Natural killer cell (primary cell): ENCODE data around the gene HSFY2. TPM values are rescaled to one million over a fixed set of nuclear protein-coding genes. Genes with fewer than 3 reads are reported as not detected.
"Not testable (repeated sequence)": the region's sequence is repeated elsewhere in the genome, so short reads cannot be mapped to it uniquely, and the experiment has no call there.

Experiments used
- ATAC-seq, 3 donors: fragments of 150-1000 bp in 2 of 3; fragments of 200-7000 bp in 1 of 3; cut with Tn5 transposase; 1 replicate in 1 of 3; 2 replicates in 2 of 3; pipeline ENCODE4 v1.10.0; 2021; ENCODE audit warnings: mild to moderate bottlenecking in 2 of 3, moderate library complexity in 2 of 3
- DNase-seq, 2 donors: peaks; one replicate each; pipeline versions ENCODE4 v3.0.0 to v3.0.0-alpha.2; 2013 to 2021; ENCODE audit warnings: mixed read lengths in 1 of 2
- H3K27ac ChIP-seq: one replicate; pipeline ENCODE4 v1.5.1; 2013; ENCODE audit warnings: mild to moderate bottlenecking, low read length
- H3K27me3 ChIP-seq: one replicate; pipeline ENCODE4 v1.6.1; 2013; ENCODE audit warnings: low read length; ENCODE audit not compliant: control insufficient read depth, insufficient read depth
- H3K36me3 ChIP-seq: one replicate; pipeline ENCODE4 v1.6.1; 2013; ENCODE audit warnings: low read length; ENCODE audit not compliant: control insufficient read depth, insufficient read depth
- H3K4me1 ChIP-seq: one replicate; pipeline ENCODE4 v1.6.1; 2013; ENCODE audit warnings: low read length; ENCODE audit not compliant: control insufficient read depth, insufficient read depth
- H3K4me3 ChIP-seq: one replicate; pipeline ENCODE4 v1.5.1; 2013; ENCODE audit warnings: low read length
- H3K9me3 ChIP-seq: one replicate; pipeline ENCODE4 v1.6.1; 2013; ENCODE audit warnings: low read length; ENCODE audit not compliant: control insufficient read depth, insufficient read depth
- H3K27ac Mint-ChIP-seq, 2 donors: one replicate each; pipeline ENCODE4 v1.8.0; 2022; ENCODE audit warnings: mild to moderate bottlenecking in 2 of 2, mixed read lengths in 2 of 2, moderate library complexity in 1 of 2
- H3K27me3 Mint-ChIP-seq, 2 donors: one replicate each; pipeline ENCODE4 v1.8.0; 2022; ENCODE audit warnings: low read depth in 2 of 2, mixed read lengths in 2 of 2
- H3K36me3 Mint-ChIP-seq: one replicate; pipeline ENCODE4 v1.8.0; 2022; ENCODE audit warnings: mixed read lengths
- H3K4me1 Mint-ChIP-seq, 2 donors: one replicate each; pipeline ENCODE4 v1.8.0; 2022; ENCODE audit warnings: mixed read lengths in 2 of 2
- H3K4me3 Mint-ChIP-seq: one replicate; pipeline ENCODE4 v1.8.0; 2022; ENCODE audit warnings: mild to moderate bottlenecking, moderate library complexity, mixed read lengths
- H3K9me3 Mint-ChIP-seq, 2 donors: one replicate each; pipeline ENCODE4 v1.8.0; 2022; ENCODE audit warnings: mixed read lengths in 2 of 2
- WGBS: methylation state at CpG from one replicate; pipeline ENCODE4 v1.1.7; 2013; ENCODE audit warnings: missing lambda C conversion rate; ENCODE audit not compliant: insufficient coverage; 5-methylcytosine and 5-hydroxymethylcytosine counted together
- intact Hi-C: fragments of 100-400 bp; cut with micrococcal nuclease; formaldehyde crosslinking; loops from one replicate; pipeline ENCODE4 v1.14.2; 2022
- total RNA-seq, 4 donors: library from RNA; stranded (reverse); fragments of 120-200 nt in 1 of 4; gene quantifications; one replicate each; pipeline versions ENCODE4 v1.2.3 to v1.2.4, GENCODE V29; 2013 to 2022

The HSFY2 gene, protein sequence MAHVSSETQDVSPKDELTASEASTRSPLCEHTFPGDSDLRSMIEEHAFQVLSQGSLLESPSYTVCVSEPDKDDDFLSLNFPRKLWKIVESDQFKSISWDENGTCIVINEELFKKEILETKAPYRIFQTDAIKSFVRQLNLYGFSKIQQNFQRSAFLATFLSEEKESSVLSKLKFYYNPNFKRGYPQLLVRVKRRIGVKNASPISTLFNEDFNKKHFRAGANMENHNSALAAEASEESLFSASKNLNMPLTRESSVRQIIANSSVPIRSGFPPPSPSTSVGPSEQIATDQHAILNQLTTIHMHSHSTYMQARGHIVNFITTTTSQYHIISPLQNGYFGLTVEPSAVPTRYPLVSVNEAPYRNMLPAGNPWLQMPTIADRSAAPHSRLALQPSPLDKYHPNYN
- total RNA-seq, result not detected
- total RNA-seq (2013), result not detected

DNA sequence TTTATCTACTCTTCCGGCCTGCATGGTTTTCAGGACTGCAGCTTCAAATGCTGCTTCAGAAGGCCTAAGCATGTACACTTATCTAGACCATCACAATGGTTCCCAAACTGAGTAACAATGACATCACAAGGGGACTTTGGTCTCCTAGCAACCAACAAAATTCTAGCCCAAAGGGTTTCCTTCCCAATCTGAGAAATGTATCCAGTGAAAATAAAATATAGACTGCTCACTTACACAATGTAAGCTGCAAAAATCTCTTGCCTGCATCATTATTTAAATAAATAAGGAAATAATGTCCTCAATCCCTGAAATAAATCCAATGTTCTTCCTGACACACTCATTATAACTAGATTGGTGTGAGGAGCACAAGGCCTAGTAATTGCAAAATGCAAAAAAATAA, at the start of gene HSFY2:
Gene HSFY2 (minus strand): TSS at position 101 of the 400 bp plus-strand sequence. CDS start 117 bp downstream, outside the sequence.
- H3K4me1 ChIP-seq, H3K4me3 Mint-ChIP-seq, H3K27me3 ChIP-seq, H3K4me1 Mint-ChIP-seq, H3K9me3 ChIP-seq, H3K36me3 ChIP-seq, ATAC-seq, H3K36me3 Mint-ChIP-seq, H3K4me3 ChIP-seq, H3K9me3 Mint-ChIP-seq, H3K27ac Mint-ChIP-seq, DNase-seq, intact Hi-C loops, H3K27me3 Mint-ChIP-seq, H3K27ac ChIP-seq: not testable (repeated sequence)
- WGBS, result no CpG with 5 or more reads among the region's 1 CpG

DNA sequence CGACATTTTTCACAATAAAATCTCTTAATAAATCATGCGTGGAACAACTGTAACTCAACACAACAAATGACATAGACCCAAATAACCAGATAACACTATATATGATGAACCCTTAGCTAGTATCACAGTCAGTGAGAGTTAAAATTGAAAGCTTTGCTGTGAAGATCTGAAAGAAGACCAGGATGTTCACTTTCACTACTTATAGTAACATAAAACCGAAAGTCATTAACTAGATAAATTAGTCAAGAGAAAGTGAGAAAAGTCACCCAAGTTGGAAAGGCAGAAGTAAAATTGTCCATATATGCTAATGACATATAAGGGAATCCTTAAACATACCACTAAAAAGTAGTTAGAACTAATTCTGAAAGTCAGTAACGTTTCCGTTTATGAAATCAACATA, 42.2 kb upstream of the HSFY2 start:
- H3K27ac ChIP-seq, H3K4me1 Mint-ChIP-seq, H3K27me3 Mint-ChIP-seq, H3K27ac Mint-ChIP-seq, H3K36me3 ChIP-seq, H3K27me3 ChIP-seq, H3K4me3 ChIP-seq, H3K4me3 Mint-ChIP-seq, H3K4me1 ChIP-seq, H3K9me3 Mint-ChIP-seq, H3K9me3 ChIP-seq, ATAC-seq, H3K36me3 Mint-ChIP-seq, DNase-seq, intact Hi-C loops: not testable (repeated sequence)
- no CpG with 5 or more reads among the region's 5 CpGs for WGBS

DNA sequence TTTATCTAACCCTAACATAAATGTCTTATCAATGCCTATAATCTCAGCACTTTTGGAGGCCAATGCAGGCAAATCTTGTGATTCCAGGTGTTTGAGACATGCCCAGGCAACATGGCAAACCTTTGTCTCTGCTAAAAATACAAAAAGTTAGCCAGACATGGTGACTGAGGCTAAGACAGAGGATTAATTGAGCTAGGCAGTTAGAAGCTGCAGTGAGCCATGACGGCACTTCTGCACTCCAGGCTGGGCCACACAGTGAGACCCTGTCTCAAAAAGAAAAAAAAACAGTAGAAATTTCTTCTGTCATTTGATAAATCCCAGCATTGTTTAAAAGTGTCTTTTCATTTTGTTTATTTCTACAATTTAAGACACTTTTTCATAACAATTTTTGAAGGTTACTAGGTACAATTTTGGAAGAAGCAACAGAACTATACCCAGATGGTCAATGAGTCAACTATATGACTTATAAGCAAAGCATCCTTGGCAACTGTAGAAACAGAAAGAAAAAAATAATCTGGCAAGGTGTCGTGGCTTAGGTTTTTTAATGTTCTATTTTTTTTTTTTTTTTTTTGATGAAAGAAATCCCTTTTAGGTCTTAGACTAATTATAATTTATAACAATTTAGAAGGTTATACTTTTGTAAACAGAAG, 15.3 kb upstream of the HSFY2 start:
- H3K36me3 Mint-ChIP-seq, DNase-seq, H3K27ac Mint-ChIP-seq, ATAC-seq, H3K27ac ChIP-seq, H3K4me1 Mint-ChIP-seq, H3K4me3 ChIP-seq, intact Hi-C loops, H3K4me1 ChIP-seq, H3K27me3 Mint-ChIP-seq, H3K36me3 ChIP-seq, H3K9me3 ChIP-seq, H3K4me3 Mint-ChIP-seq, H3K27me3 ChIP-seq, H3K9me3 Mint-ChIP-seq: not testable (repeated sequence)
- no CpG with 5 or more reads among the region's 2 CpGs for WGBS

DNA sequence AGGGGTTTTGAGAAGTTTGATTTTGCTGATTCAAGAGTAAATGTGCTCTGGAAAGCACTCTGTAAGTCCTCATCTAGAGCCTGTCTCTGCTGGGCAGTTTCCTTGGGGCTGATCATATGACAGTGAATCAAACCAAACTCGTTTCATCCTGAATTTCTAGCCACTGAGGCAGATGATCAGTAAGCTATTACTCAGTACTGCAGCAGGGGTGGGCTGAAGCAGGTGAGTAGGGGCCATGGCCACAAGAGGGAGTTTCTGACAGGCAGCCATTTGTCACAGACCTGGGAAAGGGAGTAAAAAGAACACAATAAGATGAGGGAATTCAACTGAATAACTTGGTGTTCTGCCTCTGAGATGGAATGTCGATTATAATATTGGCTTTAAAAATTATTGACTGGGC, 19.5 kb downstream of the HSFY2 start:
- no CpG with 5 or more reads among the region's 2 CpGs for WGBS
- H3K36me3 ChIP-seq, intact Hi-C loops, DNase-seq, ATAC-seq, H3K36me3 Mint-ChIP-seq, H3K27me3 Mint-ChIP-seq, H3K27me3 ChIP-seq, H3K9me3 ChIP-seq, H3K4me3 Mint-ChIP-seq, H3K4me1 ChIP-seq, H3K4me3 ChIP-seq, H3K9me3 Mint-ChIP-seq, H3K4me1 Mint-ChIP-seq, H3K27ac ChIP-seq, H3K27ac Mint-ChIP-seq: not testable (repeated sequence)

DNA sequence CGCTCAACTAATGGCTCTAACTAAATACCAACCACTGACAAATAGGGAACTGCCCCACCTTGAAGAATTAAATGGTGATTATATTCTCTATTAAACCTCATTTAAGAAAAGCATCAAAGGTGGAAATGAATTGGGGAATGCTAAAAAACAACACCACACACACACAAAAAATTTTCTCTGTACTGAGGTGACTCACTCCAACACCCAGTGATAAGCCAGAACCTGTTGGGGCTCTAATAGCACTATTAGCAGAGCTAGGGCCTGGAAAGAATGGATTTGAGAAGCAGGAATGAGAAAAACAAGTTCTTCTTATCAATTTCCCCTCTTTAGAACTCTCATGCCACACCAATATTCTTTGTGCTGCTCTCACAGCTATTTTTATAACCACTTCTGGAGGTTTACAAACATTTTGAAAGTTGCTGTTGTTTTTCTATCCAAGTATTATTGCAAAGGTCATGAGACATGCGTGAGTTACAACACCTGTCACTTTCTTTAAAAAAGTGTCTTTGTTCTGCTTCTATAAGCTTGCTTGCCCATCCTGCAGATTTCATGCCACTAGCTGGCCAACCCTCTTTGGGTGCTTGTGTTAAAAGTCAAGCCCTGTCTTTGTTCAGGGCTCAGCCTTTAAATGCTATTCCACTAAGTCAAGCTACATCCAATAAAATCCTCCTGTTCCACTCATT, 20.3 kb downstream of the HSFY2 start:
- H3K4me1 ChIP-seq, H3K4me3 Mint-ChIP-seq, H3K36me3 Mint-ChIP-seq, H3K27me3 ChIP-seq, H3K9me3 Mint-ChIP-seq, intact Hi-C loops, H3K4me3 ChIP-seq, H3K27ac Mint-ChIP-seq, H3K9me3 ChIP-seq, H3K27me3 Mint-ChIP-seq, H3K27ac ChIP-seq, ATAC-seq, H3K36me3 ChIP-seq, H3K4me1 Mint-ChIP-seq, DNase-seq: not testable (repeated sequence)
- no CpG with 5 or more reads among the region's 2 CpGs for WGBS

DNA sequence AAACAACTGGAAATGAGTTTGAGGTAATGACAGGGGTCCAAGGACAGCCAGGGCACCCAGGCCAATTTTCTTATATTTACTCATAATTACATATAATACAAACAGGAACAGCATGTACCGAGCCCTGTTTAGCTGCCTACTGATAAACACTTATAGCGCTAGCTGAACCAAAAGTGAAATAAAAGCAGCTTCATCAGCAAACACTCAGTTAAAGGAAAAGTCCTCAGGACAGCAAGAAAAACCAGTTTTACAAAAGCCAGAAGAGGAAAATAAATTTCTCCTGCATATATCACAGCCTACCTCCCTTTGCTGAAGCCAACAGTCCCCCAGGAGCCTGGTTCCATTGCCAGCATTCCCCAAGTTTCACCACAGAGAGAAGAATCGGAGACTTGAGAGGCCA, 49.8 kb downstream of the HSFY2 start:
- H3K27me3 ChIP-seq, H3K36me3 Mint-ChIP-seq, DNase-seq, intact Hi-C loops, H3K27ac Mint-ChIP-seq, H3K4me3 ChIP-seq, H3K27me3 Mint-ChIP-seq, H3K4me1 Mint-ChIP-seq, H3K36me3 ChIP-seq, H3K9me3 ChIP-seq, H3K9me3 Mint-ChIP-seq, H3K4me3 Mint-ChIP-seq, H3K27ac ChIP-seq, ATAC-seq, H3K4me1 ChIP-seq: not testable (repeated sequence)
- WGBS, result no CpG with 5 or more reads among the region's 3 CpGs
